ENCODE results near the gene CNTNAP3.
"Not testable (repeated sequence)": the region's sequence is repeated elsewhere in the genome, so short reads cannot be mapped to it uniquely, and the experiment has no call there.

GRCh38 chr9:39097208-39097607 lies 190.8 kb downstream of the CNTNAP3 start:
- not testable (repeated sequence) for TF ChIP-seq AFF4 (CRISPR knock-in tag; IDR thresholded peaks at IDR 0.05; ENCODE audit: borderline replicate concordance); TCF7 (CRISPR knock-in tag; IDR thresholded peaks at IDR 0.05; ENCODE audit: low read depth); CTCF (IDR thresholded peaks at IDR 0.05); GABPB1 (CRISPR knock-in tag; IDR thresholded peaks at IDR 0.05); JAZF1 (CRISPR knock-in tag; IDR thresholded peaks at IDR 0.05); ESRRA (CRISPR knock-in tag; IDR thresholded peaks at IDR 0.05; ENCODE audit: borderline replicate concordance); ARID4B (CRISPR knock-in tag; IDR thresholded peaks at IDR 0.05; ENCODE audit: borderline replicate concordance); ZBTB21 (CRISPR knock-in tag; IDR thresholded peaks at IDR 0.05; ENCODE audit: borderline replicate concordance); IRF2 (CRISPR knock-in tag; IDR thresholded peaks at IDR 0.05; ENCODE audit: borderline replicate concordance, low read depth); FOXJ3 (CRISPR knock-in tag; IDR thresholded peaks at IDR 0.05; ENCODE audit: borderline replicate concordance)
